OCI-M2 (cell line): ENCODE data around the gene SNPH.

Experiments used
- DNase-seq: peaks from one replicate; lab custom pipeline; 2025; ENCODE audit not compliant: unreplicated experiment; lab: John Stamatoyannopoulos, UW

Gene SNPH

GRCh38 chr20:1286267-1287024 is 20.4 kb downstream of the SNPH start:
- DNase-seq = no peak

- no peak for DNase-seq
These were observed 21.2 kb downstream of the SNPH start for GRCh38 chr20:1287306-1287705.

GRCh38 chr20:1287787-1288569 is 21.9 kb downstream of the SNPH start:
- DNase-seq = no peak

- no peak for DNase-seq
These were observed 25.2 kb downstream of the SNPH start for GRCh38 chr20:1291191-1291741.

GRCh38 chr20:1292620-1293019 is 26.5 kb downstream of the SNPH start:
- DNase-seq = no peak

- no peak for DNase-seq
These were observed 27.7 kb downstream of the SNPH start for GRCh38 chr20:1293641-1294379.

- no peak for DNase-seq
These were observed 28.4 kb downstream of the SNPH start for GRCh38 chr20:1294497-1294896.

GRCh38 chr20:1295276-1295930 is 29.3 kb downstream of the SNPH start:
- no peak for DNase-seq

- DNase-seq = no peak
These were observed 30.1 kb downstream of the SNPH start for GRCh38 chr20:1296117-1296610.

GRCh38 chr20:1296922-1297321 is 30.8 kb downstream of the SNPH start:
- no peak for DNase-seq

- DNase-seq = no peak
These were observed 31.4 kb downstream of the SNPH start for GRCh38 chr20:1297486-1297885.

- no peak for DNase-seq
These were observed 32.1 kb downstream of the SNPH start for GRCh38 chr20:1298166-1298565.

GRCh38 chr20:1298888-1299511 is 32.9 kb downstream of the SNPH start:
- no peak for DNase-seq

GRCh38 chr20:1299522-1299921 is 33.4 kb downstream of the SNPH start:
- no peak for DNase-seq

GRCh38 chr20:1300083-1300840 is 34.2 kb downstream of the SNPH start:
- DNase-seq = no peak

- DNase-seq = no peak
These were observed 35.0 kb downstream of the SNPH start for GRCh38 chr20:1301031-1301529.

- DNase-seq = no peak
These were observed 36.8 kb downstream of the SNPH start for GRCh38 chr20:1302685-1303541.

GRCh38 chr20:1304710-1305515 is 38.8 kb downstream of the SNPH start:
- DNase-seq = no peak
